Inflammatory macrophage treated with lipopolysaccharide for 4 hours (primary cell): ENCODE measurements around the gene LSM6.
A peak's percentile ranks its signal among the peaks of the same experiment; 100 is the strongest.

Experiments
- DNase-seq: peaks from one replicate; pipeline ENCODE4 v3.0.0-alpha.2; 2020

The LSM6 gene

DNA sequence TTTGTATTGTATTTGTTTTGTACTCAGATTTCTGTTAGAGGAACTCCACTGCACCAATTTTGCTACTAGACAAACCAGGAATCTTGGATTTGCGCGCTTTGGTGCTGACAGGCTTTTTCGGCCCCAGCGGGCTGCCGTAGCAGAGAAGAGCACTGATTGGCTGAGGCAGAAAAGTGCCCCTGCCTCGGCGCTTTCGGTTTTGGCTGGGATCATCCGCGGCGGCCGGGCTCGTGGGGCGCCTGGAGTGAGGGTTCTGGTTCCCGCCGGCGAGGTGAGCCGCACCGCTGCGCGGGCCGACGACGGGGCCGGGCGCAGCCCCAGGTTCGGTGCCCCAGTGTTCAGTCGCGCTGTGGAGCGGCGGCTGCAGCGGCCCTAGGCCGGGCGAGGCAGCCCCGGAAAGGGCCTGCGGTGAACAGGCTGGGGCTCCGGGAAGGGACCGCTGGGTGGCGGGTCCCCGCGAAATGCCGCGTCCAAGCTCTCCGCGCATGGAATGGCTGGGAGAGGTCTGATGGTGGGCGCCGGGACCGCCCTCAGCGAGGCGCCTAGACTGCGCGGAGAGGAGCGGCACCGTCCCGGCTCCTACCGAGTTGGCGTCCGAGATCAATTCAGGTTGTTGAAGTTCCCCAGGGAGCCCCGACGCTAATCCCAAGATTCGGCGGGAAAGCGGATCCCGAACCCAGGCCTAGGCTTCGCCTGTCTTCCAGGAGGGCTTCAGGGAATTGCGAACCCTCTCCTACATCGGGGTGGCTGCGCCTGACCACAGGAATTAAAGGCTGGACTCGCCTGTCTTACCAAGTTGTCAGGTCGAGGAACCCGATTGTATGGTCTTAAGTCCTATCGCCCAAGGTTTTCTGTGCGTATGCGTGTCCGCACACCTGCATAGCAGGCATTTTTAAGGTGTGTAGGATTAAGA is at the start of gene LSM6:
TSS of gene LSM6 (plus strand) at position 178 of the 913 bp plus-strand sequence. CDS start 7,204 bp downstream, outside the sequence.
- peak; percentile 85 for DNase-seq

DNA sequence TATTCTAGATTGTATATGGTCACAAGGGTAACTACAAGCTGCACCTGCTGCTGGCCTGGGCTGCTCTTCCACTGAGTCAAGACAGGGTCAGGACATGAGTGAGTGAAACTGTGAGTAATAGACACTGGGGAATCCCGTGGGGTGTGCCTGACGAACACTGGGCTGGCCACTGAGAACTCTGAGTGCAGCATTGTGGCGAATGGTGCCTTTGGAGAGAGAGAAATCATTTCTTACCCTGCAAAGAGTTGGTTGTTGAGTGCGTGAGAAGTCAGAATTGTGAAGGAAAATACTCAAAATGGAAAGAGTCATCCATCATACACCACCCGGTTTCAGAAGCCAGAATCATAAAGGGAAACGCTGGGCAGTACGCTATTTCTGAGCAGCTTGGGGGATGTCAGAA is 43.1 kb upstream of the LSM6 start:
- DNase-seq: peak; percentile 50

DNA sequence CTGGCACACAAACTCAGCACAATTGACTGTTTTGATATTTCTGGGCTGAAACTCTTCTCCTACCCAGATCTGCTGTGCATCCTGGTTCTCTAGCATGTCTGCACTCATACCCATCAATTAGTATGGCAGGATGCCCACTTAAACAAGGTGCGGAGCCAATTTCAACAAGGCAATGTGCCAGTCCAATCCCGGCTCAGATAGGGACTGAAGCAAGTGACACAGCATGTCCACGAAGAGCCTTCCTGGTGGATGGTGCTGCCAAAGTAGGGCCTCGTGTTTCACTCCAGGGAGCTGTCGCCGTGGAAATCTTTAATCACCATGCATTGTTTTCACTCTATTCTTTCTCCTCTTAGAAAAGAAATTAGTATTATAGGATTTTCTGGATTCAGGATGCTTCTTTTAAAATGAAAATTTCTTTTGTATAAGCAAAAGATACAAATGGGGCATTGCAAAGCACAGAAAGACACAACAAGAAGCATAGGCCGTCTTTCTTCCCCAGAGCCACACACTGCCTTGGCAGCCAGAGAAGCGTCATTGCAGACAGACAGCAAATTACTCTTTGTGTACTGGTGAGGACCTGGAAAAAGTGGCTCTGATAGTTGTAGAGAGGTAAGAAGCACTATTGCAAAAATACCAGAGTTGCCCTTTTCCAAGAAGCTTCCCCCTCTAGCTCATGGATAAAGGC is 40.6 kb upstream of the LSM6 start:
- DNase-seq: no peak

DNA sequence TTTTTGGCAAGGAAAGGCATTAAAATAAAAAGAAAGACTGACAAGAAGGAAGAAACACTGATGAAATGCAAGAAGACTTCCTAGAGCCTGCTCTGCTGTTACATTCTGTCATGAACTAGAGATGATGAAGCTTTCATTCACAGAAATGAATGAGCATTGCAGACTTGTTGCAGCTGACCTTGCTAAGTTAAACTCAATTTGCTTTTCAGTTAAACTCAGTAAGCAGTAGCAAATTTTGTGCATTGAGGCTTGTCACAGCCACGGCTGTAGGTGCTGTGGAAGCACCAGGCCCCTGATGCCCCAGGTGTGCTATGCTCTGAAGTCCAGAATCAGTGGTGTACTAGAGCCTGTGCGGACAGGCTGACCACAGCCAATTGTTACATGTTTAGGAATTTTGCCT is 39.6 kb upstream of the LSM6 start:
- DNase-seq: no peak

DNA sequence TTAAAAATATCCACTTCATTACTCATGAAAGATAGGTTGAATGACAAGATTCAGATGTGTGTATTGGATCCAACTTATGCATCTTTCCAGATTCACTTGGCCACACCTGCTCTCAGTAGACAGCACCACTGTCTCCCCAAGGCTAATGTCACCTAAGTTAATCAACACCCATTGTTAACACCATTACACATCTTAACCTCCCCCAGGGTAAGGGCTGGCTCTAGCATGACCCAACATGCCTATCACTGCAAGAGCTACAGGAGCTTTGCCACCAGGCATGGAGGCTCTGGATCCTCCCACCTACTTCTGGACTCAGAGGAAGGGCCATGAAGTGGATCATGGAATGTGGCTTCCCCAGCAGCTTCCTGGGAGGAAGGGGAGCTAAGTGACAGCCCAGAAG is 32.8 kb upstream of the LSM6 start:
- DNase-seq: no peak

DNA sequence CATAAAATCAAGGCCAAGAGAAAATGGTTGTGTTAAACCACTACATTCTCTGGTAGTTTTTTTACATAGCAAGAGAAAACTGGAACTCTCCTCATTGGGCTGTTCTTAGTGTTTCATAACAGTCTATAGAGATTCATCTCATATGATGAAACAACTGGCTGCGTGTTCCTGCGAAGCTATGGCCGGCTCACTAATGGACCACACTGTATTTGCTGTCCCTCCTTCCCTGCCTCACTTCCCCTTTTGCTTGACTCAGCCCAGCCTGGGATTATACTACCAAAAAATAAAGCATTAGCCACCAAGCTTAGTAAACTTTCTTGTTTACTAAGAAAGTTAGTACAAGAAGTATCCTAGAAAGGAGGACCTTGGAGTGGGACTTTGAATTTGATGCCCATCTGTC is 31.6 kb upstream of the LSM6 start:
- peak; percentile 86 for DNase-seq

DNA sequence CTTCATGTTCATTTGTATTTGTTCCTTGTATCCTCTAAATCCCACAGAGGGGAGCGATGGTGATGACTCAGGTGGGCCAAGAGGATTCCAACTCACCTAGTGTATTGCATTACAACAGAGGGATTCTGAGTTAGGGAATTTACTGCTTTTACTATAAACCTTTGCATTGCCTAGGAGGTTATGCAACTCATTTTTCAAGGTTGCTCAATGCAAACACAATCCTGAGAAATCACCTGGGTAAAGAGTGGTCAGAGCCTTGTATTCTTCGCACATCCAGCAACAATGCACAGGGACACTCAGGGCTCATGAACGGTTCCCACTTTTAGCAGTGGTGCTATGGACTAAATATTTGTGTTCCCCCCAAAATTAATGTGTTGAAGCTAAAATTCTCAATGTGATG is 28.6 kb upstream of the LSM6 start:
- DNase-seq: no peak

DNA sequence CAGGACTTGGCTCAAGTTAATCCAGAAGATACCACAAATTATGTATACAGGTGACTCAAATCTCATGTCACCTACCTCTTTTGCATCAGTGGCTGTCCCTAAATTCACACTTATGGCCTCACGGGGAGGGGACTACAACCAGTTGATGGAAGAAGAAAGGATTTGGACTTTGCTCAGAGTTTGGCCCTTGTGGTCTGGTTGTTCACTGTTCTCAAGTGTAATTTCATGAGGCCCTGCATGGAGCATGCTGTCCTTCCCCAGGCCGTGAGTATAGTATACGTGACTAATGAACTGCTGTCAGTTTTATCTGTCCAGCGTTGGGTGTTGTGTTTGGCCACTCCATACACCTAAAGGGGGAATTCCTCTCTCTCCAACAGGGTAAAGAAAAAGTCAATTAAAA is 27.5 kb upstream of the LSM6 start:
- DNase-seq: no peak

DNA sequence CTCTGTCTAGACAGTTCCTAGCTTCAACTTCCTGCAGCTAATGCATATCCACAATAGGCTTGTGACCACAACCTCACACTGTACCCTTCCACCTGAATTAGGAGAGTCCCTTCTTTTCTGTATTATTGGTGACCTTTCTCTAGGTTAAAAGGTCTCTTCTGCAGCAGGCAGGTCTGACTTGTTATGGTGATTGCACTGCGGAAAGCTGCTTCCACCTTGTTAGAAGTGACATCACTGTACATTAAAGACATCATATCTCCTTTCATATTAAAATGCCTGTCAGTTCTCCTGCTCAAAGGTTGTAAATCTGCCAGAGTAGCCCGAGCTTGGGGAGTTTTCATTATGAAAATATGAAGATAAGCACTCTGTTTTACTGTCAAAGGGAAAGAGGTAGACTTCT is 21.5 kb upstream of the LSM6 start:
- no peak for DNase-seq

DNA sequence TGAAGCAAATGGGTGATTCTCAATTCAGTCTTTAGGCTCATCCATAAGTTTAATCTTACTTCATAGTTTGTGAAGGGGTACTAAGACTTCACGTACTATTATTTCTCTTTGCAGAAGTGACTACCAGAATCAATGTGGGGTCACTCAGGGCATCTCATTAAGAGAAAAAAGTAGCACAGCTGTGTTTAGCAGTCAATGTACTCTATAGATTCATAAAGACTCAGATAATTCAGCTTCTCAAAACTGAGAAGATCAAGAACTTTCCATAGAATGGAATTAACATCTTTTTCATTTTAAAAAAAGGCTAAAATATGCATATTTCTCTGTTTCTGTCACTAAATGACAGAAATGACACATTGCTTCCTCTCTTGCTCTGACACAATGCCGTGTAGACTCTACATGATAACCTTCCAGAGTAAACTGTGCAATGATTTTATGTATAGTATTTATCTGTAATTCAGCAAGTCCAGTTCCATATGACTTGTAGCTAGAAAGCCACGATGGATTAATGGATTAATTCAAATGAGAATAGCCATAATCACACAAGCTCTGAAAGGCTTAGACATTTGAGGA is 20.3 kb upstream of the LSM6 start:
- DNase-seq: peak; percentile 8

DNA sequence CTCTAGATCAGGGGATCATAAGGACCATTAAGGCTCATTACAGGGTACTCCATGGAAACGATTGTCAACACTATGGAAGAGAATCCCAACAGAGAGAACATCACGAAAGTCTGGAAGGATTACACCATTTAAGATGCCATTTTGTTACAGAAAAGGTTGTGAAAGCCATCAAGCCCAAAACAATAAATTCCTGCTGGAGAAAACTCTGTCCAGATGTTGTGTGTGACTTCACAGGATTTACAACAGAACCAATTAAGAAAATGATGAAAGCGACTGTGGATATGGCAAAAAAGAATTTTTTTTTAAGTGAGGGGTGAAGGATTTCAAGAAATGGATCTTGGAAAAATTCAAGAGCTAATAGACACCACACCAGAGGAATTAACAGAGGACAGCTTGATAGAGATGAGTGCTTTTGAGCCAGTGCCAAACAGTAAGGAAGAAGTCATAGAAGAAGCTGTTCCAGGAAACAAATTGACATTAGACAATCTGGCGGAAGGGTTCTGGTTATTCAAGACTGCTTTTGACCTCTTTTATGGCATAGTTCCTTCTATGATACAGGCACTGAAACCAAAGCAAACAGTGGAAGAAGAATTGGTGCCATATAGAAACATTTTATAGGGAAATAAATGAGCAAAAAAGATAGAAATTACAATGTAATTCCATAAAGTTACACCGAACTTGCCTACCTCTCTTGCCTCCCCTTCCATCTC is 17.3 kb upstream of the LSM6 start:
- DNase-seq: no peak

DNA sequence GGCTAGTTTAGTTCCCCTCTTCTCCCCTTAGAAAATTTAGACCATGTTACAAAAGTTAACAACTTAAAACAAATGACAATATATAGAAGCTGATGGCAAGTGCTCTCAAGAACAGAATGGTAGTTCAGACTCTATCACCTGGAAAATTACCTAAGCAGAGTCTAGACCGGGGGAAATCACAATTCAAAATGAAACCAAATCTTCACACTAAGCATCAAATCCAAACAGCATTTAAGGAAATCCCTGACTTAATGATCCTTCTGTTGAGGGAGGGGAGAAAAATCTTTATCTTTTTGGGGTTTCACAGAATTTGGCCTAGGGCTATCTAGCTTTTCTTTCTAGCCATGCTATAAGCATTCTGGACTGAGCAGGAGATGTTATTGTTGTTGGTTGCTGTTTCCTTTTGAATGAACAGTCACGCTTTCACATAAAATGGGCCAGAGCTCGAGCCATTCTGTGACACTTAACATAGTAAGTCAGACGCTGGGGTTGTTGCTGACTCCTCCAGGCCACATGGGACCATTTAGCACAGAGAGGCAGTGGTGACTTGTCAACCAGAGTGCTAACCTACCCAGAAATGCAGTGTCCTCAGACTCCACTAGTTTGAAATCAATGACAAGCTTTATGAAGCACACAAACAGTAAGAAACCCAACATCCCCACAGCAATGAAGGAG is 16.0 kb upstream of the LSM6 start:
- no peak for DNase-seq

DNA sequence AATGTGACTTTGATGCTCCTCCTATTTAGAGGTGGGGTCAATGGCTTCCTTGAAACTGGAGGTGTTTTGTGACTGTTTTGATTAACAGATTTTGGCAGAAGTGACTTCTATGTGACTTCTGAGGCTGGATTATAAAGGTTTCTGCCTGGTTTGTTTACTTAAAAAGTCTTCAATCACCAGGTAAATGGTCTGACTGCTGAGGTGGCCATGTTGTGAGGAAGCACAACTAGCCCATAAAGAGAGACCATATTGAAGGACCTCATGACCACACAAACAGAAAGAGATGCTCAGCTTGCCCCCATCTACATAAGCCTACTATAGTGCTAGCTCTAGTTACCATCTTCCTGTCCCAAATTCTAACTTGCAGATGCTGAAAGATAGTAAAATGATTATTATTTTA is 14.3 kb upstream of the LSM6 start:
- DNase-seq: no peak

DNA sequence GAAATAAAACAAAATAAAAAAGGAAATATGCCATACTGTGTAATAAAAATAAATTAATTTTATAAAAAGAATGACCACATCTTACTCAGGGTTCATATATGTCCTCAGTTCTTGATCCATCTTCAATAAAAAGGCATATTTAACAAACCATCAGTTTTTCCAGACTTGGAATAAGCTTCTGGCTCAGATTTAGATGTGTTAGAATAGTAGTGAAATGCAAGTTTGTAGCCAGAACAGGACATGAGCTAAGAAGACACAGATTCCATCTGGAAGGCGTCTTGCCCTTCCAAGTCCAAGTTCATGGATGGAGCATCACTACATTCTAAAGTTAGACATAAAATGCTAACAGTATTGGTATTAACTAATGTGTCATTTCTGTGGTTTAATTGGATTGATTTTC is 10.3 kb upstream of the LSM6 start:
- no peak for DNase-seq

DNA sequence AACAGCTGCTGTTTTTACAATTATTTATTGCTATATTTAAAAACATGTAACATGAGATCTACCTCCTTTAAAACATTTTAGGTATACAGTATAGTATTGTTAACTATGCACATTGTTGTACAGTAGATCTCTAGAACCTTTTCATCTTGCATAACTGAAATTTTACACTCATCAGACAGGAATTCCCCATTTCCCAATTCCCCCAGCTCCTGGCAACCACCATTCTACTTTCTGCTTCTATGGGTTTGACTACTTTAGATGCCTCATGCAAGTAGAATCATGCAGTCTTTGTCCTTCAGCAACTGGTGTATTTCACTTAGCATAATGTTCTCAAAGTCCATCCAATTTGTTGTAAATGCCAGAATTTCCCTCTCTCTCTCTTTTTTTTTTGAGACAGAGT is 9.7 kb upstream of the LSM6 start:
- DNase-seq: peak; percentile 57

DNA sequence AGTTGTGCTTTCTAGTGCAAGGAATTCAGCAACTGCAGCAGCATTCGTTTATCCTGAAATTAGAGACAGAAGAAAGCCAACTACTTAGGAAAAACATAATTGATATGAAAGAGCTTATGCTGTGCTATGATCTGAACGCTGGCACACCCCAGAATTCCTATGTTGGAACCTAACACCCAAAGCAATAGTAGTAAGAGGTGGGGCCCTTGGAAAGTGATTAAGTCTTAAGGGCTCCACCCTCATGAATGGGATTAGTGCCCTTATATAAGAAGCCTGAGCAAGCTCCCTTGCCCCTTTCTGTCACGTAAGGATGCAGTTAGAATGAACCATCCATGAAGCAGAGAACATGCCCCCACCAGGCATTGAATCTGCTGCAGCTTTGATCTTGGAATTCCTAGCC is 5.4 kb upstream of the LSM6 start:
- no peak for DNase-seq

DNA sequence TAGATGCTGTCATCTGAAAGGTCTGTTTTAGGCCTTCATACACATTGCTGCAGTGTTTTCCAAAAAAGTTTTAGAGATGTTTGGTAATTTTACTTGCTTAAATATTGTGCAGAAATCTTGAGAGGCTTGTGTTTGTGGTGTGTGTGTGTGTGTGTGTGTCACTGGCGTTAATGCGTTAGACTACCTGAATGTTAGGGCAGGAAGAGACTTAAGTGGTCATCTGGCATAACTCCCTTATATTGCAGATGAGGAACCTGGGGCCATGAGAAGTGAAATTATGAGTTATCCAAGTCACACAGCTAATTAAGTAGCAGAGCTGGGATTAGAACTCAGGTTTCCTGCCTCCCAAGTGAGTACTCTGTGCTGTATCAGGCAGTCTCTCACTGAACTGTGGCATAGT is 1.4 kb downstream of the LSM6 start:
- peak; percentile 35 for DNase-seq

DNA sequence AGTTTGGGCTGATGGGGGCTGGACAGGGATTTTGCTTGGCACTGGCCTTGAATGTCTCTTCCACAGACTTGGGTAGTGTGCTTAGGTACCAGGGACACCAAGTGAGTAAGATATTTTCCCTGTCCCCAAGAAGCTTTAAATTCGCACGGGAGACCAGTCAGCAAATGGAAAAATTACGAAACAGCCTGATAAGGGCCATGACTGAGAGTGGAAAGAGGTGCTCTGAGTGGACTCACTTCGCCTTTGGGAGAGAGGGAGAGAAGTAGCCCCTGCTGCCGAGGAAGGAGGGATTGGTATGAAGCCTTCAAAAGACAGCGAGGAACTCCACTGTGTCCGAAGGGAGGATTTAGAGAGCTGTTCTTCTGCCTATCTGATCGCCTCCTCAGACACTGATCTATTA is 2.6 kb downstream of the LSM6 start:
- no peak for DNase-seq

DNA sequence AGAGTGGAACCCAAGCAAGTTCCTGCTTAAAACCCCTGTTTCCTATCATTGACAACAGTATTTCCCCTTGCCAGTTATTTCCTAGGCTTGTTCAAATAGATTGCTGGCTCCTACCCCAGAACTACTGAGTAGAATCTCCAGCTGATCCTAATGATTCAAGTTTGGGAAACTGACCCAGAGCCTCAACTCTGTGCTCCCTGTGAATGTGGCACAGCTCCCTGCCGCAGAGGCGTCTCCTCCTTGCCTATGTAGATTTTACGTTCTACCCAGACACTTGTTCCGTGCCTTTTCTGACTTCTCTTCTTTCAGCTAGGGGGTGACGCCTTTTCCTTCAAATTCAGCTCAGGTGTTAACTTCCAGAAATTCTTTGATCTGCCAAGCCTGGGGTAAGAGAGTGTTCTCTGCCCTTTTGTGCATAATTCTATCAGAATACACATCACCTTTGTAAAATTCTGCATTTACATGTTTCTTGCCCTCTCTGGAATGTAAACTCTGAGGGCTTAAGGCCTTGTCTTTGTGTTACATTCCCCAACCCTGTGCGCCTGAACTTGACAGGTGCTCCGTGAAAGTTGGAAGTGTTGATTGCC is 4.4 kb downstream of the LSM6 start:
- no peak for DNase-seq

DNA sequence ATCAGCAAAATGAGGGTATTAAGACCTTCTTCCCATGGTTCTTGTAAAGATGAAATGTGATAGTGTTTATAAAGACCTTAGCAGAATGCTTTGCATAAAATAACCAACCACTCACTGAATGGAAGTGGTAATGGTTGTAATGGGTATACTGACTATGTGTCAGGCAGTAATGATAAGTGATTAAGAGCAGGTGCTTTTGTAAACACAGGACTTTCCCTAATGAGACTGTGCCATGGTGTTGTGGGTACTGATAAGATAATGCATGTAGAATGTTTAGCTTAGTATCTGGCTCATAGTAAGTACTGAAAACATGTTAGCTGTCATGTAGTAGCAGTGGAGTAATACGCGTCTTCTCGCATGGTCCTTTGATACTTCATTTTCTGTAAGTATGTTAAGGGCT is 6.9 kb downstream of the LSM6 start:
- no peak for DNase-seq

DNA sequence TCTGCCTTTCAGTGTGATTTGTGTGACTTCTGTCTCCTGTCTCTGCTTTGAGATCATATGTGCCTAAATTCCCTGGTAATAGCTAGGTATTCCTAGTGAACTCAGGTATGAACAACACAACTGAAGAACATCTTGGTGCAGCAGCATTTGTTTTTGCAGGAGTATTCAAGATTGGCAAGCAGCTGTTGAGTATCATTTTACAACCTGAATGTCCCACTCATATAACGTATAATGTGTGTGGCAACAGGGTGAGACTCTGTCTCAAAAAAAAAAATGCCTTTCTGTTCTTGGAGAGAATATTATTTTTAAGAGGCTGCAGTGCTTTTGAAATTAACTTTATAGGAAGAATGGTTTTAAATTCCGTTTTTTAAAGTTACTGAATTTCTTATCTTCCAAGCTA is 7.7 kb downstream of the LSM6 start:
- no peak for DNase-seq

DNA sequence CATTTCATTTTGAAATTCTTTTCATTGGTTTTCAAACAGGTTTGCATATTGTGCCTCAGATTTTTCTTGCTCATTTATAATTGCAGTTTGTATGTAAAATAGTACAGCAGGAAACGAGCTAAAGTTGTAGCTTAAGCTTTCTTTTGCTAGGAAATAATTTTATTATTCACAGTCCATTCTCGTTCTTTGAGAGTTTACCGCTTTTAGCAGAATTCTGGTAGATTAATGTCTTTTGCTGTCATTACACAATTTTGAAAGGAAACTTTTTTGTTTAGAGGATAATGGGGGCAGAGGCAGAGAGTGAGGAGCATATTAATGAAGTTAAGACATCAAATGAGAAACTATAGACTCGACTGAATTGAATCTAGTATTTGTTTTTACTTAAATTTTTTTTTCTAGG is 10.5 kb downstream of the LSM6 start:
- no peak for DNase-seq
